NCI-H1105 treated with DMSO at 0.1 percent for 48 hours (cell line): Measurements from ENCODE around the gene EEF1AKMT3.
"Not testable (repeated sequence)": the region's sequence is repeated elsewhere in the genome, so short reads cannot be mapped to it uniquely, and the experiment has no call there.

Experiments used
- DNase-seq: peaks from one replicate; lab custom pipeline; 2025; lab: John Stamatoyannopoulos, UW

Gene EEF1AKMT3

GRCh38 chr12:57765698-57766463 is 6.5 kb upstream of the EEF1AKMT3 start:
- no peak for DNase-seq

- peak; percentile 38 for DNase-seq
These were observed 5.7 kb upstream of the EEF1AKMT3 start, which contains the start of gene CYP27B1 for GRCh38 chr12:57766464-57767304. Gene CYP27B1, minus strand, starts transcription at chr12:57767078. Its CDS starts 37 bp downstream, at chr12:57767041.

- no peak for DNase-seq
These were observed 5.1 kb upstream of the EEF1AKMT3 start for GRCh38 chr12:57767305-57767698.

GRCh38 chr12:57767876-57768275 is 4.5 kb upstream of the EEF1AKMT3 start:
- no peak for DNase-seq

GRCh38 chr12:57769594-57769993 is 2.8 kb upstream of the EEF1AKMT3 start:
- DNase-seq: no peak

GRCh38 chr12:57770734-57771133 is 1.7 kb upstream of the EEF1AKMT3 start:
- DNase-seq: no peak

GRCh38 chr12:57771236-57771872 is 1.1 kb upstream of the EEF1AKMT3 start:
- DNase-seq: peak; percentile 71

GRCh38 chr12:57771873-57772428 is 463 bp upstream of the EEF1AKMT3 start, which contains the start of gene METTL1:
Gene METTL1, minus strand, starts transcription at chr12:57772105. Its CDS starts 22 bp downstream, at chr12:57772083.
- peak; percentile 81 for DNase-seq

GRCh38 chr12:57774634-57775033 is 2.2 kb downstream of the EEF1AKMT3 start:
- DNase-seq: not testable (repeated sequence)

- no peak for DNase-seq
These were observed 2.6 kb downstream of the EEF1AKMT3 start for GRCh38 chr12:57775044-57775443.

GRCh38 chr12:57775563-57776246 is 3.3 kb downstream of the EEF1AKMT3 start:
- no peak for DNase-seq

GRCh38 chr12:57776247-57776587 is 3.8 kb downstream of the EEF1AKMT3 start:
- no peak for DNase-seq

- DNase-seq: no peak
These were observed 5.0 kb downstream of the EEF1AKMT3 start for GRCh38 chr12:57777367-57777766.

GRCh38 chr12:57777911-57778310 is 5.5 kb downstream of the EEF1AKMT3 start:
- no peak for DNase-seq

- DNase-seq: no peak
These were observed 7.3 kb downstream of the EEF1AKMT3 start for GRCh38 chr12:57779736-57780135.

GRCh38 chr12:57780284-57780897 is 8.0 kb downstream of the EEF1AKMT3 start:
- DNase-seq: no peak

GRCh38 chr12:57781244-57781643 is 8.8 kb downstream of the EEF1AKMT3 start:
- no peak for DNase-seq

GRCh38 chr12:57781801-57782200 is 9.4 kb downstream of the EEF1AKMT3 start:
- no peak for DNase-seq

- DNase-seq: no peak
These were observed 9.8 kb downstream of the EEF1AKMT3 start for GRCh38 chr12:57782243-57782607.

- peak; percentile 73 for DNase-seq
These were observed 10.4 kb downstream of the EEF1AKMT3 start, which contains the start of gene TSFM for GRCh38 chr12:57782608-57783465. Gene TSFM, plus strand, starts transcription at chr12:57782787. Its CDS starts 15 bp downstream, at chr12:57782802.
